Liver (tissue), 3 donors: ENCODE results near the gene MESP1.

ENCODE experiments used
- EGR1 ChIP-seq, 2 donors: IDR thresholded peaks; 2 replicates each; pipeline ENCODE4 v1.6.1; 2016 to 2018; ENCODE audit warnings: antibody characterized with exemption in 2 of 2, low read depth in 2 of 2
- FOXA1 ChIP-seq: IDR thresholded peaks from 2 replicates; pipeline ENCODE4 v1.6.1; 2016; ENCODE audit warnings: antibody characterized with exemption
- HNF4G ChIP-seq: IDR thresholded peaks from 2 replicates; pipeline ENCODE4 v1.6.1; 2016; ENCODE audit warnings: antibody characterized with exemption
- JUND ChIP-seq, 2 donors: IDR thresholded peaks; 2 replicates each; pipeline ENCODE4 v1.6.1; 2016; ENCODE audit warnings: antibody characterized with exemption in 2 of 2
- NR2F2 ChIP-seq: IDR thresholded peaks from 2 replicates; pipeline ENCODE4 v1.6.1; 2016; ENCODE audit warnings: antibody characterized with exemption
- RAD21 ChIP-seq, 2 donors: IDR thresholded peaks; 2 replicates each; pipeline ENCODE4 v1.6.1; 2016; ENCODE audit warnings: antibody characterized with exemption in 2 of 2, mild to moderate bottlenecking in 2 of 2
- SP1 ChIP-seq: IDR thresholded peaks from 2 replicates; pipeline ENCODE4 v1.6.1; 2018; ENCODE audit warnings: antibody characterized with exemption, mild to moderate bottlenecking
- TAF1 ChIP-seq: conservative IDR thresholded peaks from 2 replicates; pipeline ENCODE4 v1.6.1; 2016; ENCODE audit warnings: antibody characterized with exemption, mild to moderate bottlenecking
- TF ChIP-seq, protein P1 (sequence below): fragments of 150-350 bp; IDR thresholded peaks from 2 replicates; pipeline ENCODE4 v1.5.1; 2017; ENCODE audit warnings: improper control_type of control experiment, low read depth, low read length; ENCODE audit not compliant: missing input control
- TF ChIP-seq, protein P2 (sequence below): IDR thresholded peaks from 2 replicates; pipeline ENCODE4 v1.6.1; 2016; ENCODE audit warnings: antibody characterized with exemption
- TF ChIP-seq, protein P3 (sequence below): IDR thresholded peaks from 2 replicates; pipeline ENCODE4 v1.6.1; 2016; ENCODE audit warnings: antibody characterized with exemption, mild to moderate bottlenecking
- TF ChIP-seq, protein P4 (sequence below): IDR thresholded peaks from 2 replicates; pipeline ENCODE4 v1.6.1; 2016; ENCODE audit warnings: antibody characterized with exemption
- TF ChIP-seq, protein P5 (sequence below): IDR thresholded peaks from 2 replicates; pipeline ENCODE4 v1.6.1; 2016; ENCODE audit warnings: antibody characterized with exemption
- donor health status: healthy.
- donor health status: healthy.

DNA sequence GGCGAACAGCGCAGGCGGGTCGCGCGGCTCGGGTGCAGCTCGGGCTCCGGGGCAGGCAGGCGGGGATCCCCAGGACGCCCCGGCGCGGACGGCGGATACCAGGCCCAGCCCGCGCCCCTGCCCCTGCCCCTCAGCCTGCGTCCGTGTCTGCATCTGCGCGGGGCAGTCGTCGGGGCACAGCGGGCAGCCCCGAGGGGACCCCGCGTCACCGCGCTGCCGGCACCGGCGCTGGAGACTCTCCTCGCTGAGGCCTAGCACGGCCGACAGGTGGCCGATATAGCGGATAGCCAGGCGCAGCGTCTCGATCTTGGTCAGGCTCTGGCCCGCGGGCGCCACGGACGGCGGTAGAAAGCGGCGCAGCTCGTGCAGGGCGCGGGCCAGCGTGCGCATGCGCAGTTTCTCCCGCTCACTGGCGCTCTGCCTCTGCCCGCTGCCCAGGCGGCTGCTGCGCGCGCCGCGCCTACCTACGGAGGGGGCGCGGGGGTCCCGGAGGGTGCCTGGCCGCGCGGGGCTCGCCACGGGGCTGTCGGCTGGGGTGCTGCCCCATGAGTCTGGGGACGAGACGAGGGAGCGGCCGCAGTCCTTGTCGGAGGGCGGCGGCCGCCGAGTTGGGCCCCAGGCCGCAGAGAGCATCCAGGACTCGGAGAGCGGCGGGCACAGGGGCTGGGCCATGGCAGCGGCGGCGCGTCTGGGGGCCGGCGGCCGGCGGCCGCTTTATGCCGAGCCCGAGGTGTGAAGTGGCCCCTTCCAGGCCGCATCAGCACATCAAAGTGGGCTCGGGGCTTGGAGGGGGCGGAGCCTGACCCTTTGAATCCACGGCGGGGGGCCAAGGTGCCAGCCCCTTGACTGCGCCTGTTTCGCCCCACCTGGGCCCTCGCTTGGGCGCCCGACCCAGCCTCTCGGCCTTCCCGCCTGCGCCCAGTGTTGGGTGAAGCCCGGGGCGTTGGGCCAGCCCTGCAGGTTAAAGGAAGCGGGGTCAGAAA, at the start of gene MESP1:
- TF ChIP-seq, protein P1, sequence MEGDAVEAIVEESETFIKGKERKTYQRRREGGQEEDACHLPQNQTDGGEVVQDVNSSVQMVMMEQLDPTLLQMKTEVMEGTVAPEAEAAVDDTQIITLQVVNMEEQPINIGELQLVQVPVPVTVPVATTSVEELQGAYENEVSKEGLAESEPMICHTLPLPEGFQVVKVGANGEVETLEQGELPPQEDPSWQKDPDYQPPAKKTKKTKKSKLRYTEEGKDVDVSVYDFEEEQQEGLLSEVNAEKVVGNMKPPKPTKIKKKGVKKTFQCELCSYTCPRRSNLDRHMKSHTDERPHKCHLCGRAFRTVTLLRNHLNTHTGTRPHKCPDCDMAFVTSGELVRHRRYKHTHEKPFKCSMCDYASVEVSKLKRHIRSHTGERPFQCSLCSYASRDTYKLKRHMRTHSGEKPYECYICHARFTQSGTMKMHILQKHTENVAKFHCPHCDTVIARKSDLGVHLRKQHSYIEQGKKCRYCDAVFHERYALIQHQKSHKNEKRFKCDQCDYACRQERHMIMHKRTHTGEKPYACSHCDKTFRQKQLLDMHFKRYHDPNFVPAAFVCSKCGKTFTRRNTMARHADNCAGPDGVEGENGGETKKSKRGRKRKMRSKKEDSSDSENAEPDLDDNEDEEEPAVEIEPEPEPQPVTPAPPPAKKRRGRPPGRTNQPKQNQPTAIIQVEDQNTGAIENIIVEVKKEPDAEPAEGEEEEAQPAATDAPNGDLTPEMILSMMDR: peak; percentile 77
- TF ChIP-seq SP1 (no peak), EGR1 (IDR thresholded peaks at IDR 0.05; ENCODE audit: low read depth in 2 of 2) (no peak), JUND (IDR thresholded peaks at IDR 0.05) (no peak), RAD21 (IDR thresholded peaks at IDR 0.05) (peak; percentile 57 to 77), NR2F2 (no peak), FOXA1 (no peak), HNF4G (no peak), TAF1 (no peak)
- TF ChIP-seq, protein P2, sequence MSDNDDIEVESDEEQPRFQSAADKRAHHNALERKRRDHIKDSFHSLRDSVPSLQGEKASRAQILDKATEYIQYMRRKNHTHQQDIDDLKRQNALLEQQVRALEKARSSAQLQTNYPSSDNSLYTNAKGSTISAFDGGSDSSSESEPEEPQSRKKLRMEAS: no peak
- TF ChIP-seq, protein P3, sequence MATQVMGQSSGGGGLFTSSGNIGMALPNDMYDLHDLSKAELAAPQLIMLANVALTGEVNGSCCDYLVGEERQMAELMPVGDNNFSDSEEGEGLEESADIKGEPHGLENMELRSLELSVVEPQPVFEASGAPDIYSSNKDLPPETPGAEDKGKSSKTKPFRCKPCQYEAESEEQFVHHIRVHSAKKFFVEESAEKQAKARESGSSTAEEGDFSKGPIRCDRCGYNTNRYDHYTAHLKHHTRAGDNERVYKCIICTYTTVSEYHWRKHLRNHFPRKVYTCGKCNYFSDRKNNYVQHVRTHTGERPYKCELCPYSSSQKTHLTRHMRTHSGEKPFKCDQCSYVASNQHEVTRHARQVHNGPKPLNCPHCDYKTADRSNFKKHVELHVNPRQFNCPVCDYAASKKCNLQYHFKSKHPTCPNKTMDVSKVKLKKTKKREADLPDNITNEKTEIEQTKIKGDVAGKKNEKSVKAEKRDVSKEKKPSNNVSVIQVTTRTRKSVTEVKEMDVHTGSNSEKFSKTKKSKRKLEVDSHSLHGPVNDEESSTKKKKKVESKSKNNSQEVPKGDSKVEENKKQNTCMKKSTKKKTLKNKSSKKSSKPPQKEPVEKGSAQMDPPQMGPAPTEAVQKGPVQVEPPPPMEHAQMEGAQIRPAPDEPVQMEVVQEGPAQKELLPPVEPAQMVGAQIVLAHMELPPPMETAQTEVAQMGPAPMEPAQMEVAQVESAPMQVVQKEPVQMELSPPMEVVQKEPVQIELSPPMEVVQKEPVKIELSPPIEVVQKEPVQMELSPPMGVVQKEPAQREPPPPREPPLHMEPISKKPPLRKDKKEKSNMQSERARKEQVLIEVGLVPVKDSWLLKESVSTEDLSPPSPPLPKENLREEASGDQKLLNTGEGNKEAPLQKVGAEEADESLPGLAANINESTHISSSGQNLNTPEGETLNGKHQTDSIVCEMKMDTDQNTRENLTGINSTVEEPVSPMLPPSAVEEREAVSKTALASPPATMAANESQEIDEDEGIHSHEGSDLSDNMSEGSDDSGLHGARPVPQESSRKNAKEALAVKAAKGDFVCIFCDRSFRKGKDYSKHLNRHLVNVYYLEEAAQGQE: no peak
- TF ChIP-seq, protein P4, sequence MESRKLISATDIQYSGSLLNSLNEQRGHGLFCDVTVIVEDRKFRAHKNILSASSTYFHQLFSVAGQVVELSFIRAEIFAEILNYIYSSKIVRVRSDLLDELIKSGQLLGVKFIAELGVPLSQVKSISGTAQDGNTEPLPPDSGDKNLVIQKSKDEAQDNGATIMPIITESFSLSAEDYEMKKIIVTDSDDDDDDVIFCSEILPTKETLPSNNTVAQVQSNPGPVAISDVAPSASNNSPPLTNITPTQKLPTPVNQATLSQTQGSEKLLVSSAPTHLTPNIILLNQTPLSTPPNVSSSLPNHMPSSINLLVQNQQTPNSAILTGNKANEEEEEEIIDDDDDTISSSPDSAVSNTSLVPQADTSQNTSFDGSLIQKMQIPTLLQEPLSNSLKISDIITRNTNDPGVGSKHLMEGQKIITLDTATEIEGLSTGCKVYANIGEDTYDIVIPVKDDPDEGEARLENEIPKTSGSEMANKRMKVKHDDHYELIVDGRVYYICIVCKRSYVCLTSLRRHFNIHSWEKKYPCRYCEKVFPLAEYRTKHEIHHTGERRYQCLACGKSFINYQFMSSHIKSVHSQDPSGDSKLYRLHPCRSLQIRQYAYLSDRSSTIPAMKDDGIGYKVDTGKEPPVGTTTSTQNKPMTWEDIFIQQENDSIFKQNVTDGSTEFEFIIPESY: no peak
- TF ChIP-seq, protein P5, sequence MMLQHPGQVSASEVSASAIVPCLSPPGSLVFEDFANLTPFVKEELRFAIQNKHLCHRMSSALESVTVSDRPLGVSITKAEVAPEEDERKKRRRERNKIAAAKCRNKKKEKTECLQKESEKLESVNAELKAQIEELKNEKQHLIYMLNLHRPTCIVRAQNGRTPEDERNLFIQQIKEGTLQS: no peak
